Activated T-cell treated with anti-CD3 and anti-CD28 coated beads, Interleukin-2, amount 50 U/mL, for 72 hours (primary cell): ENCODE results near the gene ADGRG7. TPM values are rescaled to one million over a fixed set of nuclear protein-coding genes. Genes with fewer than 3 reads are reported as not detected.
"Not testable (repeated sequence)": the region's sequence is repeated elsewhere in the genome, so short reads cannot be mapped to it uniquely, and the experiment has no call there.

Experiments used
- ATAC-seq, 2 donors: fragments of 150-1000 bp; cut with Tn5 transposase; replicated peaks in 1 of 2; 2 replicates each; pipeline ENCODE4 v1.10.0; 2021; ENCODE audit warnings: moderate library complexity in 2 of 2, mild to moderate bottlenecking in 1 of 2
- DNase-seq, 2 donors: peaks; one replicate each; pipeline ENCODE4 v3.0.0; 2021 to 2022; ENCODE audit warnings: mixed read lengths in 1 of 2
- H3K27ac Mint-ChIP-seq: one replicate; pipeline ENCODE4 v1.8.0; 2022; ENCODE audit warnings: mild to moderate bottlenecking, moderate library complexity, mixed read lengths
- H3K27me3 Mint-ChIP-seq: one replicate; pipeline ENCODE4 v1.8.0; 2022; ENCODE audit warnings: low read depth, mixed read lengths
- H3K36me3 Mint-ChIP-seq, 2 donors: one replicate each; pipeline ENCODE4 v1.8.0; 2022; ENCODE audit warnings: mixed read lengths in 2 of 2, mild to moderate bottlenecking in 1 of 2; ENCODE audit not compliant: insufficient read depth in 2 of 2
- H3K4me1 Mint-ChIP-seq: one replicate; pipeline ENCODE4 v1.8.0; 2022; ENCODE audit warnings: low read depth, mixed read lengths
- H3K4me3 Mint-ChIP-seq, 2 donors: one replicate each; pipeline ENCODE4 v1.8.0; 2022; ENCODE audit warnings: mild to moderate bottlenecking in 2 of 2, mixed read lengths in 2 of 2, moderate library complexity in 2 of 2
- H3K9me3 Mint-ChIP-seq, 2 donors: one replicate each; pipeline ENCODE4 v1.8.0; 2022; ENCODE audit warnings: mixed read lengths in 2 of 2
- total RNA-seq, 2 donors: library from RNA; stranded (reverse); gene quantifications; one replicate each; pipeline ENCODE4 v1.2.3, GENCODE V29; 2022

ADGRG7 gene
- total RNA-seq, 2 donors from 2014 or later = not detected

GRCh38 chr3:100670995-100671394, 61.6 kb downstream of the ADGRG7 start:
- not testable (repeated sequence) for ATAC-seq, H3K36me3 Mint-ChIP-seq

DNA sequence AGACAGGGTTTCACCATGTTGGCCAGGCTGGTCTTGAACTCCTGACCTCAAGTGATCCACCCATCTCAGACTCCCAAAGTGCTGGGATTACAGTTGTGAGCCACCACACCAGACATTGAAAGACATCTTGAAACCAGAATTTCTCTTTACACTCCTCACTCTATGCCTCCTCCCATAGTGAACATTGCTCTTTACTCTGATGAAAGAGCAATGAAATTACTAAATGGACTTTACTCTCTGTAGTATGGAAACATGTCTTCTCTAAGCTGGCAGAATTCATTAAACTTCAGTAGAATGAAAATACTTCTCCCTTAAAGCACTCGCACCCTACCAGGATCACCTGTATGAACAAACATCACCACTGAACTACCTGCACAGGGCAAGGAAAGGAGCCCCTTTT, 72.1 kb downstream of the ADGRG7 start:
- ATAC-seq (no peak), DNase-seq (no peak)
- no peaks in the 10 kb centered on the region for H3K27me3 Mint-ChIP-seq
- no peaks in the 10 kb centered on the region for H3K4me1 Mint-ChIP-seq
- H3K36me3 Mint-ChIP-seq = no peaks in the 10 kb centered on the region
- H3K9me3 Mint-ChIP-seq = peaks cover 0 to 1% of the 10 kb centered on the region in 2 donors
- H3K4me3 Mint-ChIP-seq = no peak overlapping the region
- H3K27ac Mint-ChIP-seq = no peak overlapping the region

More at GRCh38 chr3:100670995-100671394, 61.6 kb downstream of the ADGRG7 start:
- not testable (repeated sequence) for H3K27ac Mint-ChIP-seq, H3K4me1 Mint-ChIP-seq, H3K9me3 Mint-ChIP-seq, H3K27me3 Mint-ChIP-seq, DNase-seq, H3K4me3 Mint-ChIP-seq

GRCh38 chr3:100682056-100682853, 72.9 kb downstream of the ADGRG7 start:
- DNase-seq (no peak), ATAC-seq (peak; percentile 25 to 29)
- Mint-ChIP-seq H3K9me3 (no peaks in the 10 kb centered on the region), H3K4me3 (no peak overlapping the region), H3K27ac (no peak overlapping the region), H3K36me3 (no peaks in the 10 kb centered on the region), H3K27me3 (no peaks in the 10 kb centered on the region), H3K4me1 (no peaks in the 10 kb centered on the region)

DNA sequence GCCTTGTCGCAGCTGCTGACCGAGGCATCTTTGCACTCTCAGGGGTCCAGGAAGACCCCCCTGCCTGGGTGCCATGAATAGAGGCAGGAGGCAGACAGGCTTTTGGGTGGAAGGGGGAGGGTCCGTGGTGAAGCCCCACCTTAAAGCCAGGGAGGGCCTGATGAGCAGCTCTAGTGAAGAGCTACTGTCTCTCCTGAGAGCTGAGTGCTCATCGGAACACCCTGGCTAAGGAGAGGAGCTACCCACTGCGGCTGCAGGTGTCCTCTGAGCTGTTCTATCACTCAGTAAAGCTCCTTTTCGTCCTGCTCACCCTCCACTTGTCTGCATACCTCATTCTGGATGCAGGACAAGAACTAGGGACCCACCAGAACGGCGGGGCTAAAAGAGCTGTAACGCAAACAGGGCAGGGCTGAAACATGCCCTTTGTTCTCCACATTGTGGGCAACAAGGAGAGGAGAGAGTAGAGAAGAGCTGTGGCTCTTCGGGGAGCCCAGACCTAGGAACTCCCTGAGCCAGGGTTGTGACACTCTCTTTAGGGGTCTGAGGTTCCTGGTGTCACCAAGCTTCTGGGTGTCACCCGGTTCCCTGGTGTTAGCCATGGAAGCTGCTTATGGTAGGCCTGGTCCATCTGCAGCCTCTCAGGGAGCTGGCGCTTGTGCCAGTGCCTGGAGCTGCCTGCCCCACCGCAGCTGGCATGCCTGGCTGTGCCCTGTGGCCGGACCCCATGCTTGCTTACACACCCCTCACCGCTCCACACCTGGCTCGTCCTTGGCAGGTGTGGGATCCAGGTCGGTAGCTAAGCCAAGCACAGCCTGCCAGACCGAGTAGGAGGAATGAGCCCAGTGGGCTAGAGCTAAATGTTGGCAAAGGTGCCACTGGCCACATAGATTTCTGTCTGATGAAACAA, 73.7 kb downstream of the ADGRG7 start:
- DNase-seq = no peak
- Mint-ChIP-seq H3K4me1 (no peaks in the 10 kb centered on the region), H3K27ac (no peak overlapping the region), H3K36me3 (no peaks in the 10 kb centered on the region), H3K4me3 (no peak overlapping the region), H3K9me3 (no peaks in the 10 kb centered on the region), H3K27me3 (no peaks in the 10 kb centered on the region)
- peak in 1 of 2 donors; percentile 9 for ATAC-seq

GRCh38 chr3:100693225-100693624, 83.8 kb downstream of the ADGRG7 start:
- H3K36me3 Mint-ChIP-seq = no peaks in the 10 kb centered on the region
- DNase-seq (no peak), ATAC-seq (no peak)
- H3K4me1 Mint-ChIP-seq = no peaks in the 10 kb centered on the region
- no peak overlapping the region for H3K4me3 Mint-ChIP-seq
- H3K27me3 Mint-ChIP-seq = peaks cover 30% of the 10 kb centered on the region
- no peaks in the 10 kb centered on the region for H3K9me3 Mint-ChIP-seq
- H3K27ac Mint-ChIP-seq = no peak overlapping the region

GRCh38 chr3:100695696-100696095, 86.3 kb downstream of the ADGRG7 start:
- Mint-ChIP-seq H3K9me3 (no peaks in the 10 kb centered on the region), H3K27me3 (peaks cover 31% of the 10 kb centered on the region), H3K4me3 (no peak overlapping the region), H3K27ac (no peak overlapping the region), H3K36me3 (no peaks in the 10 kb centered on the region), H3K4me1 (no peaks in the 10 kb centered on the region)
- ATAC-seq = no peak
- DNase-seq = no peak

DNA sequence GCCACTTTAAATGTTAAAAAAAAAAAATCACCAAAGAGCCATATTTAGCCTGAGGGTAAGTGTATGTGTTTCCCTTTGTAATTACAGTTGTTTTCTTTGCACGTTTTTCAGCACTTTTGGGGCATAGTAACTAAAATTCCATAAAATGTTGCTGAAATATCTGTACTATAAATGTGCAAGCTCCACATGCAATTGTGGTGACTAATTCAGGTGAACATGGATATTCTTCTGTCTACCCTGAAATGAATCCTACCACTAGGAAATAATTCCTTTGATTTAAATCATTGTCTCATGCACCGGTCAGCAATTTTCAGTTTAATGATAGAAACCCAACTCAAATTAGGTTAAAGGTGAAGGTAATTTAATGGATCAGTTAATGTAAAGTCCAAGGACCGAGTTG, 86.8 kb downstream of the ADGRG7 start:
- Mint-ChIP-seq H3K9me3 (no peaks in the 10 kb centered on the region), H3K27me3 (peaks cover 31% of the 10 kb centered on the region), H3K27ac (no peak overlapping the region), H3K4me3 (no peak overlapping the region), H3K4me1 (no peaks in the 10 kb centered on the region), H3K36me3 (no peaks in the 10 kb centered on the region)
- DNase-seq (no peak), ATAC-seq (no peak)

- no peaks in the 10 kb centered on the region for H3K36me3 Mint-ChIP-seq
- DNase-seq (no peak), ATAC-seq (no peak)
- no peaks in the 10 kb centered on the region for H3K4me1 Mint-ChIP-seq
- no peak overlapping the region for H3K4me3 Mint-ChIP-seq
- no peak overlapping the region for H3K27ac Mint-ChIP-seq
- H3K27me3 Mint-ChIP-seq = peaks cover 34% of the 10 kb centered on the region
- H3K9me3 Mint-ChIP-seq = no peaks in the 10 kb centered on the region
These were observed 87.8 kb downstream of the ADGRG7 start for GRCh38 chr3:100697172-100697571.

- Mint-ChIP-seq H3K9me3 (no peaks in the 10 kb centered on the region), H3K27me3 (peaks cover 37% of the 10 kb centered on the region), H3K4me1 (no peaks in the 10 kb centered on the region), H3K27ac (no peak overlapping the region), H3K36me3 (no peaks in the 10 kb centered on the region), H3K4me3 (no peak overlapping the region)
- DNase-seq (no peak), ATAC-seq (no peak)
These were observed 88.4 kb downstream of the ADGRG7 start for GRCh38 chr3:100697723-100698285.

DNA sequence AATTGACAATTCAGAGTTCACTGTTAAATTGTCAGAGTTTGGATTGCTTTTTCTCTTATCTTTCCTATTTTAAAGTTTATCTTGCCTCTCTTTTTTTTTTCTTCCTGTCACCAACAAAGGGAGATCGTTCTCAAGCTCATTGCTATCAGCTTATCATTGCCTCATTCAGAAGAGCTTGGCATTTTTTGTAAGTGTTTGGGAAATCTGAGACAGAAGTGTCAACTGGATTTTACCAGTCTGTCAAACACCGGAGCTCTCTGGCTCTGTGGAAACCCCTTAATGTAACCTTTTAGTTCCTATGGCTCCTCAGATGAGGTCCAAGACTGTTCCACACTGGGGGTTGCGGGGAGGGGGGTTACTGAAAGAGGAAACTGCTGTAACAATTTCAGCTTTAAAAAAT, 89.3 kb downstream of the ADGRG7 start:
- no peak for ATAC-seq
- peaks cover 37% of the 10 kb centered on the region for H3K27me3 Mint-ChIP-seq
- no peak overlapping the region for H3K4me3 Mint-ChIP-seq
- H3K36me3 Mint-ChIP-seq = no peaks in the 10 kb centered on the region
- no peak for DNase-seq
- no peaks in the 10 kb centered on the region for H3K9me3 Mint-ChIP-seq
- no peak overlapping the region for H3K27ac Mint-ChIP-seq
- no peaks in the 10 kb centered on the region for H3K4me1 Mint-ChIP-seq

DNA sequence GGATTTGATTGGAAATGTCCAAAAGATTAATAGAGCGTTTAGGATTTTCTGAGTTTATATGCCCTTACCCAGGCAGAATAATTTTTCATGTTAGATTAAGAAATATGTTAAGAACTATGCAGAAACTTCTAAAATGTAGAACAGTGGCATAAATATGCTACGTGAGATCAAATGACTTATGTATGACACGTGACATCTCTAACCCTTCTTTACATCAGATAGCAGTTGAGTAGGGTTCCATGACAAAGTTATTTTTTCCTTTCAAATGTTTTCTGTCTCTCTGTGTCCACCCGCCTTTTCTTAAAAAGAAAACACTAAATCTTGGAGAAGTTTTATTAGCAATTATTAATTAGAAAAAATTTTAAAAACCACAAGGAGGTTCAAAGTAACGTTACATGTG, 91.3 kb downstream of the ADGRG7 start:
- Mint-ChIP-seq H3K36me3 (no peaks in the 10 kb centered on the region), H3K4me3 (no peak overlapping the region), H3K4me1 (no peaks in the 10 kb centered on the region), H3K9me3 (no peaks in the 10 kb centered on the region), H3K27me3 (peaks cover 32% of the 10 kb centered on the region), H3K27ac (no peak overlapping the region)
- ATAC-seq (no peak), DNase-seq (no peak)

- Mint-ChIP-seq H3K9me3 (no peaks in the 10 kb centered on the region), H3K27ac (no peak overlapping the region), H3K36me3 (no peaks in the 10 kb centered on the region), H3K4me1 (peaks cover 7% of the 10 kb centered on the region), H3K27me3 (peaks cover 32% of the 10 kb centered on the region), H3K4me3 (no peak overlapping the region)
- DNase-seq (no peak), ATAC-seq (no peak)
These were observed 92.9 kb downstream of the ADGRG7 start for GRCh38 chr3:100702082-100702979.
